HEK293 (cell line): Measurements from ENCODE around the gene MDGA2.

Experiments used
- CTCF ChIA-PET: fragments of 350-600 bp; formaldehyde crosslinking; extraction: SDS; loops from one replicate; lab custom pipeline; 2021; ENCODE audit warnings: antibody characterized with exemption; lab: Yijun Ruan, JAX
- POLR2A ChIA-PET: fragments of 300-600 bp; formaldehyde crosslinking; extraction: SDS; loops from one replicate; lab custom pipeline; 2020; ENCODE audit warnings: antibody characterized with exemption, inconsistent platforms; lab: Yijun Ruan, JAX
- H3K27ac ChIP-seq: fragments of 200-500 bp; sonication (Bioruptor generic); 2 replicates; pipeline ENCODE4 v1.5.1; 2014; ENCODE audit warnings: low read depth, low read length, control low read depth, inconsistent platforms; ENCODE audit errors: extremely low read depth
- H3K36me3 ChIP-seq, 2 experiments: fragments of 200-500 bp in 1 of 2; sonication (Bioruptor generic) in 1 of 2; 1 replicate in 1 of 2; 2 replicates in 1 of 2; pipeline ENCODE4 v1.5.1; 2014 to 2017; ENCODE audit warnings: inconsistent platforms in 2 of 2, low read length in 2 of 2; ENCODE audit not compliant: control insufficient read depth in 2 of 2, insufficient read depth in 1 of 2
- H3K4me1 ChIP-seq: fragments of 200-500 bp; sonication (Bioruptor generic); 2 replicates; pipeline ENCODE4 v1.5.1; 2014; ENCODE audit warnings: mild to moderate bottlenecking, low read length, inconsistent platforms; ENCODE audit not compliant: control insufficient read depth, insufficient read depth
- H3K4me3 ChIP-seq: 2 replicates; pipeline ENCODE4 v1.5.1; 2011; ENCODE audit warnings: low read depth, mild to moderate bottlenecking, control low read depth, low read length, moderate library complexity
- H3K9me3 ChIP-seq: fragments of 200-500 bp; sonication (Bioruptor generic); 2 replicates; pipeline ENCODE4 v1.5.1; 2014; ENCODE audit warnings: low read depth, low read length, inconsistent platforms; ENCODE audit not compliant: control insufficient read depth, insufficient read depth
- GLIS1 ChIP-seq: fragments of 450-650 bp; formaldehyde crosslinking; IDR thresholded peaks from 2 replicates; pipeline ENCODE4 v1.5.1; 2016; ENCODE audit warnings: missing biosample characterization, missing genetic modification characterization
- PRDM10 ChIP-seq: fragments of 450-650 bp; formaldehyde crosslinking; IDR thresholded peaks from 2 replicates; pipeline ENCODE4 v1.5.1; 2016; ENCODE audit warnings: missing biosample characterization, missing genetic modification characterization
- ZBTB17 ChIP-seq: fragments of 450-650 bp; formaldehyde crosslinking; IDR thresholded peaks from 2 replicates; pipeline ENCODE4 v1.5.1; 2016; ENCODE audit warnings: missing biosample characterization, missing genetic modification characterization
- ZBTB20 ChIP-seq: fragments of 450-650 bp; formaldehyde crosslinking; IDR thresholded peaks from 2 replicates; pipeline ENCODE4 v1.5.1; 2016; ENCODE audit warnings: missing biosample characterization, missing genetic modification characterization
- ZBTB21 ChIP-seq: fragments of 450-650 bp; formaldehyde crosslinking; IDR thresholded peaks from 2 replicates; pipeline ENCODE4 v1.5.1; 2017; ENCODE audit warnings: missing biosample characterization, missing genetic modification characterization
- ZBTB48 ChIP-seq: fragments of 450-650 bp; formaldehyde crosslinking; IDR thresholded peaks from 2 replicates; pipeline ENCODE4 v1.5.1; 2016; ENCODE audit warnings: missing biosample characterization, missing genetic modification characterization
- ZBTB7A ChIP-seq: fragments of 450-650 bp; formaldehyde crosslinking; IDR thresholded peaks from 2 replicates; pipeline ENCODE4 v1.5.1; 2016; ENCODE audit warnings: low read depth, missing biosample characterization, missing genetic modification characterization
- ZNF10 ChIP-seq: fragments of 450-650 bp; formaldehyde crosslinking; IDR thresholded peaks from 2 replicates; pipeline ENCODE4 v1.5.1; 2017; ENCODE audit warnings: missing biosample characterization, missing genetic modification characterization
- ZNF112 ChIP-seq: fragments of 450-650 bp; formaldehyde crosslinking; IDR thresholded peaks from 2 replicates; pipeline ENCODE4 v1.5.0; 2017; ENCODE audit warnings: missing biosample characterization, missing genetic modification characterization
- ZNF140 ChIP-seq: fragments of 450-650 bp; formaldehyde crosslinking; IDR thresholded peaks from 2 replicates; pipeline ENCODE4 v1.5.1; 2016; ENCODE audit warnings: missing biosample characterization, missing genetic modification characterization
- ZNF221 ChIP-seq: fragments of 450-650 bp; formaldehyde crosslinking; IDR thresholded peaks from 2 replicates; pipeline ENCODE4 v1.5.1; 2017; ENCODE audit warnings: missing biosample characterization, missing genetic modification characterization, borderline replicate concordance
- ZNF391 ChIP-seq: fragments of 450-650 bp; formaldehyde crosslinking; IDR thresholded peaks from 2 replicates; pipeline ENCODE4 v1.5.1; 2016; ENCODE audit warnings: low read depth, missing biosample characterization, missing genetic modification characterization, borderline replicate concordance
- ZNF416 ChIP-seq: fragments of 450-650 bp; formaldehyde crosslinking; IDR thresholded peaks from 2 replicates; pipeline ENCODE4 v1.5.1; 2016; ENCODE audit warnings: missing biosample characterization, missing genetic modification characterization
- ZNF501 ChIP-seq: fragments of 450-650 bp; formaldehyde crosslinking; IDR thresholded peaks from 2 replicates; pipeline ENCODE4 v1.5.1; 2016; ENCODE audit warnings: missing biosample characterization, missing genetic modification characterization
- ZNF555 ChIP-seq: fragments of 450-650 bp; formaldehyde crosslinking; conservative IDR thresholded peaks from 2 replicates; pipeline ENCODE4 v1.5.1; 2017; ENCODE audit warnings: missing biosample characterization, mild to moderate bottlenecking, missing genetic modification characterization, inconsistent platforms
- ZNF701 ChIP-seq: fragments of 450-650 bp; formaldehyde crosslinking; IDR thresholded peaks from 2 replicates; pipeline ENCODE4 v1.5.1; 2016; ENCODE audit warnings: missing biosample characterization, missing genetic modification characterization
- ZNF747 ChIP-seq: fragments of 450-650 bp; formaldehyde crosslinking; IDR thresholded peaks from 2 replicates; pipeline ENCODE4 v1.5.1; 2016; ENCODE audit warnings: missing biosample characterization, missing genetic modification characterization
- ZSCAN4 ChIP-seq: fragments of 450-650 bp; formaldehyde crosslinking; IDR thresholded peaks from 2 replicates; pipeline ENCODE4 v1.5.1; 2017; ENCODE audit warnings: missing biosample characterization, missing genetic modification characterization
- TF ChIP-seq, protein P1 (sequence below): fragments of 450-650 bp; formaldehyde crosslinking; IDR thresholded peaks from 2 replicates; pipeline ENCODE4 v1.5.1; 2017; ENCODE audit warnings: missing biosample characterization, missing genetic modification characterization
- TF ChIP-seq, protein P2 (sequence below): fragments of 450-650 bp; formaldehyde crosslinking; IDR thresholded peaks from 2 replicates; pipeline ENCODE4 v1.5.1; 2016; ENCODE audit warnings: missing biosample characterization, missing genetic modification characterization
- TF ChIP-seq, protein P3 (sequence below): fragments of 450-650 bp; formaldehyde crosslinking; IDR thresholded peaks from 2 replicates; pipeline ENCODE4 v1.5.1; 2016; ENCODE audit warnings: missing biosample characterization, missing genetic modification characterization

Gene MDGA2

DNA sequence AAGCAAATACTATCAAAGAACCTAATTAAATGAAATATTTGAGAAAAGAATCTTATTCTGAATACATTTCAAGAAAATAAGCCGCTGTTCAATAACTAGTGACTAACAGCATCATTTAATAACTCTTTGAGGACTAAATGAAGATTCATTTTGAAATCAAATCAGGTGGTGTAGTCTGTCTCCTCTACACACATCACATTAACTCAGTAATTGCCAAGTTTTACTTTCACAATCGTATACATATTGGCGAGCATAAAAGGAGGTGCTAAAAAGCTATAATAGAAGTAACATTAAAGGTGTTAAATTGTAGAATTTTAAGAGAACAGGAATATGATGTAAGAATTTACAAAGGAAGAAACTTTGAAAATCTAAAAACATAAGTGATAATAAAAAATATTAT, 185.1 kb downstream of the MDGA2 start:
- no peaks in the 10 kb centered on the region for H3K36me3 ChIP-seq
- no peaks in the 10 kb centered on the region for H3K4me1 ChIP-seq
- ChIA-PET CTCF (interaction anchor here (0.5 kb wide), 1 partner anchor 294 kb away, joined by 3 read pairs; no protein-coding TSS in a partner anchor), POLR2A (no interaction called here)
- TF ChIP-seq ZNF10 (tag by site-specific recombination) (no peak), ZBTB48 (tag by site-specific recombination) (no peak), ZNF501 (tag by site-specific recombination) (no peak), ZBTB20 (tag by site-specific recombination) (no peak), ZBTB17 (no peak), ZSCAN4 (no peak), ZNF391 (tag by site-specific recombination) (no peak), ZNF555 (tag by site-specific recombination) (no peak)
- TF ChIP-seq, protein P1, sequence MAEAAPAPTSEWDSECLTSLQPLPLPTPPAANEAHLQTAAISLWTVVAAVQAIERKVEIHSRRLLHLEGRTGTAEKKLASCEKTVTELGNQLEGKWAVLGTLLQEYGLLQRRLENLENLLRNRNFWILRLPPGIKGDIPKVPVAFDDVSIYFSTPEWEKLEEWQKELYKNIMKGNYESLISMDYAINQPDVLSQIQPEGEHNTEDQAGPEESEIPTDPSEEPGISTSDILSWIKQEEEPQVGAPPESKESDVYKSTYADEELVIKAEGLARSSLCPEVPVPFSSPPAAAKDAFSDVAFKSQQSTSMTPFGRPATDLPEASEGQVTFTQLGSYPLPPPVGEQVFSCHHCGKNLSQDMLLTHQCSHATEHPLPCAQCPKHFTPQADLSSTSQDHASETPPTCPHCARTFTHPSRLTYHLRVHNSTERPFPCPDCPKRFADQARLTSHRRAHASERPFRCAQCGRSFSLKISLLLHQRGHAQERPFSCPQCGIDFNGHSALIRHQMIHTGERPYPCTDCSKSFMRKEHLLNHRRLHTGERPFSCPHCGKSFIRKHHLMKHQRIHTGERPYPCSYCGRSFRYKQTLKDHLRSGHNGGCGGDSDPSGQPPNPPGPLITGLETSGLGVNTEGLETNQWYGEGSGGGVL (tag by site-specific recombination): no peak
- TF ChIP-seq, protein P2, sequence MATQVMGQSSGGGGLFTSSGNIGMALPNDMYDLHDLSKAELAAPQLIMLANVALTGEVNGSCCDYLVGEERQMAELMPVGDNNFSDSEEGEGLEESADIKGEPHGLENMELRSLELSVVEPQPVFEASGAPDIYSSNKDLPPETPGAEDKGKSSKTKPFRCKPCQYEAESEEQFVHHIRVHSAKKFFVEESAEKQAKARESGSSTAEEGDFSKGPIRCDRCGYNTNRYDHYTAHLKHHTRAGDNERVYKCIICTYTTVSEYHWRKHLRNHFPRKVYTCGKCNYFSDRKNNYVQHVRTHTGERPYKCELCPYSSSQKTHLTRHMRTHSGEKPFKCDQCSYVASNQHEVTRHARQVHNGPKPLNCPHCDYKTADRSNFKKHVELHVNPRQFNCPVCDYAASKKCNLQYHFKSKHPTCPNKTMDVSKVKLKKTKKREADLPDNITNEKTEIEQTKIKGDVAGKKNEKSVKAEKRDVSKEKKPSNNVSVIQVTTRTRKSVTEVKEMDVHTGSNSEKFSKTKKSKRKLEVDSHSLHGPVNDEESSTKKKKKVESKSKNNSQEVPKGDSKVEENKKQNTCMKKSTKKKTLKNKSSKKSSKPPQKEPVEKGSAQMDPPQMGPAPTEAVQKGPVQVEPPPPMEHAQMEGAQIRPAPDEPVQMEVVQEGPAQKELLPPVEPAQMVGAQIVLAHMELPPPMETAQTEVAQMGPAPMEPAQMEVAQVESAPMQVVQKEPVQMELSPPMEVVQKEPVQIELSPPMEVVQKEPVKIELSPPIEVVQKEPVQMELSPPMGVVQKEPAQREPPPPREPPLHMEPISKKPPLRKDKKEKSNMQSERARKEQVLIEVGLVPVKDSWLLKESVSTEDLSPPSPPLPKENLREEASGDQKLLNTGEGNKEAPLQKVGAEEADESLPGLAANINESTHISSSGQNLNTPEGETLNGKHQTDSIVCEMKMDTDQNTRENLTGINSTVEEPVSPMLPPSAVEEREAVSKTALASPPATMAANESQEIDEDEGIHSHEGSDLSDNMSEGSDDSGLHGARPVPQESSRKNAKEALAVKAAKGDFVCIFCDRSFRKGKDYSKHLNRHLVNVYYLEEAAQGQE: no peak
- H3K27ac ChIP-seq: no peak overlapping the region
- no peak overlapping the region for H3K4me3 ChIP-seq
- H3K9me3 ChIP-seq: no peaks in the 10 kb centered on the region

- ChIA-PET POLR2A (no interaction called here), CTCF (no interaction called here)
- no peaks in the 10 kb centered on the region for H3K4me1 ChIP-seq
- no peaks in the 10 kb centered on the region for H3K9me3 ChIP-seq
- H3K27ac ChIP-seq: no peak overlapping the region
- TF ChIP-seq GLIS1 (tag by site-specific recombination): no peak
- TF ChIP-seq ZNF112: no peak
- no peak for TF ChIP-seq PRDM10
- no peak for TF ChIP-seq ZBTB21
- TF ChIP-seq ZBTB7A (tag by site-specific recombination): no peak
- TF ChIP-seq ZNF701 (tag by site-specific recombination): no peak
- no peak for TF ChIP-seq ZNF221
- no peak for TF ChIP-seq ZNF140
- TF ChIP-seq ZNF416 (tag by site-specific recombination): no peak
- TF ChIP-seq, protein P3, sequence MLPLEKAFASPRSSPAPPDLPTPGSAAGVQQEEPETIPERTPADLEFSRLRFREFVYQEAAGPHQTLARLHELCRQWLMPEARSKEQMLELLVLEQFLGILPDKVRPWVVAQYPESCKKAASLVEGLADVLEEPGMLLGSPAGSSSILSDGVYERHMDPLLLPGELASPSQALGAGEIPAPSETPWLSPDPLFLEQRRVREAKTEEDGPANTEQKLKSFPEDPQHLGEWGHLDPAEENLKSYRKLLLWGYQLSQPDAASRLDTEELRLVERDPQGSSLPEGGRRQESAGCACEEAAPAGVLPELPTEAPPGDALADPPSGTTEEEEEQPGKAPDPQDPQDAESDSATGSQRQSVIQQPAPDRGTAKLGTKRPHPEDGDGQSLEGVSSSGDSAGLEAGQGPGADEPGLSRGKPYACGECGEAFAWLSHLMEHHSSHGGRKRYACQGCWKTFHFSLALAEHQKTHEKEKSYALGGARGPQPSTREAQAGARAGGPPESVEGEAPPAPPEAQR (tag by site-specific recombination): no peak
- no peak for TF ChIP-seq ZNF747 (tag by site-specific recombination)
- H3K36me3 ChIP-seq: no peaks in the 10 kb centered on the region
- no peak overlapping the region for H3K4me3 ChIP-seq
These were observed 190.0 kb downstream of the MDGA2 start for GRCh38 chr14:47485421-47485820.
